G401 (cell line): ENCODE results near the gene DMBX1. TPM values are rescaled to one million over a fixed set of nuclear protein-coding genes. Genes with fewer than 3 reads are reported as not detected.

Experiments
- DNase-seq: peaks from one replicate; pipeline ENCODE4 v3.0.0-alpha.2; 2015; ENCODE audit warnings: low spot score
- in situ Hi-C: cut with HindIII; loops from 2 replicates; pipeline ENCODE4 v1.10.0; 2016; ENCODE audit warnings: low sequenced_read_pairs, mixed read lengths
- total RNA-seq: library from RNA; depleted of rRNA; stranded (reverse); fragments of >200 nt; shearing (Covaris generic); gene quantifications from 2 replicates; pipeline ENCODE4 v1.2.3, GENCODE V29; 2014

Gene DMBX1
- total RNA-seq, 1 experiment from 2014 or later: 0.20 TPM

- in situ Hi-C loops: no loop called here
- no peak for DNase-seq
Observed at GRCh38 chr1:46479744-46480350, 9.8 kb upstream of the DMBX1 start.

- no peak for DNase-seq
- in situ Hi-C loops: no loop called here
Observed at GRCh38 chr1:46480959-46481646, 8.5 kb upstream of the DMBX1 start.

- in situ Hi-C loops: no loop called here
- no peak for DNase-seq
Observed at GRCh38 chr1:46481961-46482360, 7.7 kb upstream of the DMBX1 start.

- in situ Hi-C loops: no loop called here
- no peak for DNase-seq
Observed at GRCh38 chr1:46483589-46483988, 6.0 kb upstream of the DMBX1 start.

GRCh38 chr1:46484783-46485490, 4.7 kb upstream of the DMBX1 start:
- no peak for DNase-seq
- in situ Hi-C loops: loop anchor here (5.0 kb wide), 1 partner anchor 37 kb away; no protein-coding TSS in a partner anchor

- in situ Hi-C loops: loop anchor here (5.0 kb wide), 1 partner anchor 37 kb away; no protein-coding TSS in a partner anchor
- no peak for DNase-seq
Observed at GRCh38 chr1:46485564-46486431, 3.8 kb upstream of the DMBX1 start.

- in situ Hi-C loops: loop anchor here (5.0 kb wide), 1 partner anchor 36 kb away; no protein-coding TSS in a partner anchor
- no peak for DNase-seq
Observed at GRCh38 chr1:46486432-46487015, 3.1 kb upstream of the DMBX1 start.

- in situ Hi-C loops: loop anchor here (5.0 kb wide), 1 partner anchor 34 kb away; no protein-coding TSS in a partner anchor
- peak; percentile 17 for DNase-seq
Observed at GRCh38 chr1:46487818-46488218, 1.8 kb upstream of the DMBX1 start.

- DNase-seq: no peak
- in situ Hi-C loops: loop anchor here (5.0 kb wide), 1 partner anchor 34 kb away; no protein-coding TSS in a partner anchor
Observed at GRCh38 chr1:46488343-46489168, 1.1 kb upstream of the DMBX1 start.

- in situ Hi-C loops: loop anchor here (5.0 kb wide), 1 partner anchor 33 kb away; no protein-coding TSS in a partner anchor
- DNase-seq: no peak
Observed at GRCh38 chr1:46489169-46489637, 433 bp upstream of the DMBX1 start.

- no peak for DNase-seq
- in situ Hi-C loops: no loop called here
Observed at GRCh38 chr1:46490406-46490655, 695 bp downstream of the DMBX1 start.

GRCh38 chr1:46490656-46491442, 1.2 kb downstream of the DMBX1 start:
- in situ Hi-C loops: no loop called here
- no peak for DNase-seq

GRCh38 chr1:46491443-46492268, 2.0 kb downstream of the DMBX1 start:
- in situ Hi-C loops: no loop called here
- DNase-seq: no peak

GRCh38 chr1:46492269-46492853, 2.7 kb downstream of the DMBX1 start:
- in situ Hi-C loops: no loop called here
- DNase-seq: no peak

GRCh38 chr1:46492871-46493270, 3.2 kb downstream of the DMBX1 start:
- in situ Hi-C loops: no loop called here

GRCh38 chr1:46493316-46494032, 3.8 kb downstream of the DMBX1 start:
- DNase-seq: no peak
- in situ Hi-C loops: no loop called here

More at GRCh38 chr1:46492871-46493270, 3.2 kb downstream of the DMBX1 start:
- DNase-seq: no peak
